ENCODE results near the gene ONECUT1.

GRCh38 chr15:52731004-52731403 is 59.1 kb downstream of the ONECUT1 start:
- TF ChIP-seq CTCF (conservative IDR thresholded peaks at IDR 0.05; ENCODE audit: low read length) (no peak), EZH2phosphoT487 (IDR thresholded peaks at IDR 0.05; ENCODE audit: borderline replicate concordance) (no peak)

Data from Loucy (cell line).